GM12875 (cell line): Measurements from ENCODE around the gene RUBCNL.

ENCODE experiments used
- H3K4me3 ChIP-seq: one replicate; pipeline ENCODE4 v1.5.1; 2011; ENCODE audit warnings: low read depth, low read length, control low read depth
- TF ChIP-seq, protein P1 (sequence below): IDR thresholded peaks from 2 replicates; pipeline ENCODE4 v1.5.1; 2011; ENCODE audit warnings: low read depth, mild to moderate bottlenecking, control low read depth, inconsistent platforms, low read length, moderate library complexity, borderline replicate concordance; ENCODE audit not compliant: insufficient read depth

The RUBCNL gene

DNA sequence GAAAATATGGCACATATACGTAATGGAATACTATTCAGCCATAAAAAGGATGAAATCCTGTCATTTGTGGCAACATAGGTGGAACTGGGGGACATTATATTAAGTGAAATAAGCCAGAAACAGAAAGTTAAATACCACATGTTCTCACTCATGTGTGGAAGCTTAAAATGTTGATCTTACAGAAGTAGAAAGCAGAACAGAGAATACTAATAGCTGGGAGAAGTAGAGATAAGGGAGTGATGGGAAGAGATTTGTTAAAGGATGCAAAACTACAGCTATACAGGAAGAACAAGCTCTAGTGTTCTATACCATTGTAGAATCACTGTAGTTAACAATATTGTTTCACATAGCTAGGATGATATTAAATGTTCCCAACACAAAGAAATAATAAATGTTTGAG lies 68.1 kb downstream of the RUBCNL start:
- no peak overlapping the region for H3K4me3 ChIP-seq
- TF ChIP-seq, protein P1, sequence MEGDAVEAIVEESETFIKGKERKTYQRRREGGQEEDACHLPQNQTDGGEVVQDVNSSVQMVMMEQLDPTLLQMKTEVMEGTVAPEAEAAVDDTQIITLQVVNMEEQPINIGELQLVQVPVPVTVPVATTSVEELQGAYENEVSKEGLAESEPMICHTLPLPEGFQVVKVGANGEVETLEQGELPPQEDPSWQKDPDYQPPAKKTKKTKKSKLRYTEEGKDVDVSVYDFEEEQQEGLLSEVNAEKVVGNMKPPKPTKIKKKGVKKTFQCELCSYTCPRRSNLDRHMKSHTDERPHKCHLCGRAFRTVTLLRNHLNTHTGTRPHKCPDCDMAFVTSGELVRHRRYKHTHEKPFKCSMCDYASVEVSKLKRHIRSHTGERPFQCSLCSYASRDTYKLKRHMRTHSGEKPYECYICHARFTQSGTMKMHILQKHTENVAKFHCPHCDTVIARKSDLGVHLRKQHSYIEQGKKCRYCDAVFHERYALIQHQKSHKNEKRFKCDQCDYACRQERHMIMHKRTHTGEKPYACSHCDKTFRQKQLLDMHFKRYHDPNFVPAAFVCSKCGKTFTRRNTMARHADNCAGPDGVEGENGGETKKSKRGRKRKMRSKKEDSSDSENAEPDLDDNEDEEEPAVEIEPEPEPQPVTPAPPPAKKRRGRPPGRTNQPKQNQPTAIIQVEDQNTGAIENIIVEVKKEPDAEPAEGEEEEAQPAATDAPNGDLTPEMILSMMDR: no peak

DNA sequence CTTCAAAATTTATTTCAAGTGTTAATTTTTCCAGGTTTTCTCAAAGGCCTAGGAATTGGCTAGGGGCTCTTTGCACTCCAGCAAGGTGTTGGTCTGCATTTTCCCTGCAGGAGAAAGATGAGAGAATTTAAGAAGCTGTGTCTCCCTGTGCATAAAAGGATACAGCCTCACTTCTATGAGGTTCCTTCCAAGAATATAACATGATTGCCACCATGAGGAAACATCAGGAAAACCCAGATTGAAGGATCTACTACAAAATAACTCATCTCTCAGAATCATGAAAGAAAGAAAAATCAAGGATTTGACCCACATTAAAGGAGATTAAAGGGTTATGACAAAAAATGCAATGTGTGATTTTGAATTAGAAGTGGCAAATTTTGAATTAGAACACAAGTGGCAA lies 69.9 kb downstream of the RUBCNL start:
- TF ChIP-seq, protein P1: no peak
- no peak overlapping the region for H3K4me3 ChIP-seq

DNA sequence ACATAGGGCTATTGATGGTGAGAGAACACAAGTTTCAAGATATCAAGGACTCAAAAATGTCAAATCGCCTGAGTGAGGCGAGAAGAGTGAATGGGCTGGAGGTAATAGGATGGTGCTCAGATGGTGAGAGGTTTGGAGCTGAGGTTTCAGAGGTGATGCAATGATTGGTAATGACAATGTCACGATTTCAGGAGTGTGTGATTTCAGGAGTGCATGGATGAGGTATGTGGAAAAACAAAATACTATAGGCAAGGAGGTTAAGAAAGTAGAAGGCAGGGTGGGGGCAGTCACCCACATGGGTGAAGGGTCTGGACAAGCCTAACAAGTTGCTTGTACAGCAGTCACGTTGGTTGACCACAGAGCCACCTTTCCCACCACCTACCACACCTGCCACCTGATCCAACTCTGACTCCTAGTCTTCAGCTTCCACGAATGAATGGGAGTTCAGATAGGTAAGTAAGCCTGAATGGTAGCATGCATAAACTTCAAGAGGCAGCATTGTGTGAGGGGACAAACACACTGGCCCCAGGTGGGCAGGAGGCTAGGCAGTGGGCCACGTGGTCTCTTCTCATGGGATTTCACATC lies 71.5 kb downstream of the RUBCNL start:
- TF ChIP-seq, protein P1: no peak
- H3K4me3 ChIP-seq: no peak overlapping the region

DNA sequence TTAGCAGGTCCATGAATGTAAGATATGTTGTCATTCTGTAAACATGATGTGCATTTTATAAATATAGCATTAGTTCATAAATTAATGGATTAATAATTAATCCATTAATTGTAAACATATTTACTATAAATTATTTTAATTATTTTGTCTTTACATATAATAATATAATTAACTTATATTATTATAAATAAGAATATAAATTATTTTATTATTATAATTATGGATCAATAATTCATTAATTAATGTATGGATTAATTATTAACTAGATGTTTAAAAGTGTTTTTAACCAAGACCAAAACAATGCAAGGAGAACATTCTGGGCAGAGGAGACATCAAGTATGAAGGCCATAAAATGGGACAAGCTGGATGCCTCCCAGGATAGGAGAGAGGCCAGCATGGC lies 72.0 kb downstream of the RUBCNL start:
- no peak overlapping the region for H3K4me3 ChIP-seq
- TF ChIP-seq, protein P1: no peak

DNA sequence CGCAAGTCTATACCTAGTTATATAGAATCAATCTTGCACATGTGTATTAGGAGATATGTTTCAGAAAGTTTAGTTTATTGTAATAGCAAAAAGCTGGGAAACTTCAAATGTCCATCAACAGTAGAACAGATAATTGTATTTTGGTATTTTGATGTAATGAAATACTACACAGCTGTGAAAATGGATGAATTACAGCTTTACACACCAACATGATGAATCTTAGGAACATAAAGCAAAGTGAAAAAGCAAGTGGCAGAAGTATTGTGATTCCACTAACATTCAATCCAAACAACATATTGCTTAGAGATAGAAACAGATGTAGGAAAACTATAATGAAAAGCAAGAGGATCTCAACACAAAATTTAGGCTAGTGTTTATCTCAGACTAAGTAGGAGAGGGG lies 72.5 kb downstream of the RUBCNL start:
- TF ChIP-seq, protein P1: no peak
- H3K4me3 ChIP-seq: no peak overlapping the region

DNA sequence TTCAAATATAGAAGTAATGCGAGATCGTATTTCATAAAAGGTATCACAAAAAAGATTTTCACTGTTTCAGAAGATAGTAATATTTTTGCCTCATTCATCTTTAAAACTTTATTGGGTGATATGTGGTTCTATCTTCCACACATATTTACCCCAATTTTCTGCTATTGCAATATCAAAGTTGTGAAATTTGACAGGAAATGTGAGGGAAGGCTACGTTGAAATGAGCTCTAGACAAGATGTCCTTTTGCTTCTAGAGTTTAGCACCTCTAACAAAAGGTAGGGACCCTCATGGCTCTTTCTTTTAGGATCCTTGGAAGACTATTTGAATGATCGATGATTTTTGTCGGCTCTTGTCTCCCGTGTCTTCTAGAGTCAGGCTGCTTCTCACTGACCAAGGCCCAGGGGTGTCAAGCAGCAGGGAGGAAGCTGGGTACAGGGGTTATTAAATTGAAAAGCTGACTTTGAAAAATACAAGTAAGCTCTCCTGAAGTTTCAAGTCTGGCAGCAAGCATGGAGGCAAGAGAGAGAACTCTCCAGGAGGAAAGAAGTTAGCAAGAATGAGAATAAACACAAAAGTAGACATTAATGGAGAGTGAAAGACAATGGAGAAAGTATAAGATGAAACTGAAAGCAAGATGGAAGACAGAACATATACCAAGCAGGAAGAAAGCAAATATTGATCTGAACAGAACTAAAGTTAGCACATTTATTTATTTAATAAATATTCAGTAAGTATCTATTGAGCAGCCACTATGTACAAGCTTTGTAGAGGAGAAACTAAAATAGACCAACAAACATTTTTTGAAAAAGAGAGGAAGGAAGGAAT lies 73.4 kb downstream of the RUBCNL start:
- TF ChIP-seq, protein P1: no peak
- H3K4me3 ChIP-seq: no peak overlapping the region

DNA sequence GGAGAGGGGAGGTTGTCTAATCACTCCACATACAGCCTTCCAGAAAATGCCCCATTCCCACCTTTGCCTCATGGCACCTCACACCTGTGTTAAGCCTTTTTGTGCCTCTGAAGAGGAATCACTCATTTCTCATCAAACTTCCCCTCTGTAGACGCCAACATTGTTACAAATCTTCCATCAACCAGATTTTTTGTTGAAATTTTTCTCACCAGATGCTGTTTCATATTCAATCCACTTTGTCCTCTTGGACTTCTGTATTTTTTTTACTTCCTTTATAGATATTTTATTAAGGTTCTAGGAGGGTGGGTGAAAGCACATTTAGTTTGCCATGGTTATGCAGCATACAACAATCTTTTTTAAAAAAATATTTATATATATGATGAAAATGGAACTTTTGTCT lies 74.0 kb downstream of the RUBCNL start:
- H3K4me3 ChIP-seq: no peak overlapping the region
- TF ChIP-seq, protein P1: no peak
